Esophagus muscularis mucosa (tissue), 4 donors: ENCODE results near the gene WWOX.

Source experiments
- EP300 ChIP-seq: sonication (generic); formaldehyde crosslinking; IDR thresholded peaks from one replicate; pipeline ENCODE4 v1.6.1; 2017; ENCODE audit warnings: antibody characterized with exemption
- POLR2A ChIP-seq: fragments of 450-650 bp; IDR thresholded peaks from one replicate; pipeline ENCODE4 v1.6.1; 2017; ENCODE audit warnings: antibody characterized with exemption, moderate library complexity, mild to moderate bottlenecking, low read depth
- POLR2AphosphoS5 ChIP-seq, 2 donors: sonication (generic); formaldehyde crosslinking; IDR thresholded peaks; one replicate each; pipeline ENCODE4 v1.6.1; 2017; ENCODE audit warnings: antibody characterized with exemption in 2 of 2
- TF ChIP-seq, protein P1 (sequence below), 3 experiments: fragments of 200-600 bp in 2 of 3; fragments of 450-650 bp in 1 of 3; sonication (generic) in 2 of 3; IDR thresholded peaks; one replicate each; pipeline ENCODE4 v1.5.1; 2017 to 2019; ENCODE audit warnings: antibody characterized with exemption in 3 of 3, mild to moderate bottlenecking in 2 of 3, moderate library complexity in 1 of 3

DNA sequence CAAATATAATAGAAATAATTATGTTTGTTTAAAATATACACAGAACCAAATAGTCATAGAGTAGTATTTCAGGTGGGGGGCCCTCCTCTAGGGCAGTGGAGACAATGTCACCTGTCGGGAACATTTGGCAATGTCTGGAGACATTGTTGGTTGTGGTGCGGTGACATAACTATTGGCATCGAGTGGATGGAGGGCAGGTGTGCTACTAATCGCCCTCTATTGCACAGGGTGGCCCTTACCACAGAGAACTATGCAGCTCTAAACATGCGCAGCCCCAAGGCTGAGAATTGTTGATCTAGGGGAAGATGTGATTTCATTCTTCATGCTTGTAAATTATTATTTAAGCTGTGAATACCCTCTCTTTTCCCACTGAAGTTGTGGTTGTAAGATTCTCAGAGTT is 594.0 kb downstream of the WWOX start:
- TF ChIP-seq, protein P1, sequence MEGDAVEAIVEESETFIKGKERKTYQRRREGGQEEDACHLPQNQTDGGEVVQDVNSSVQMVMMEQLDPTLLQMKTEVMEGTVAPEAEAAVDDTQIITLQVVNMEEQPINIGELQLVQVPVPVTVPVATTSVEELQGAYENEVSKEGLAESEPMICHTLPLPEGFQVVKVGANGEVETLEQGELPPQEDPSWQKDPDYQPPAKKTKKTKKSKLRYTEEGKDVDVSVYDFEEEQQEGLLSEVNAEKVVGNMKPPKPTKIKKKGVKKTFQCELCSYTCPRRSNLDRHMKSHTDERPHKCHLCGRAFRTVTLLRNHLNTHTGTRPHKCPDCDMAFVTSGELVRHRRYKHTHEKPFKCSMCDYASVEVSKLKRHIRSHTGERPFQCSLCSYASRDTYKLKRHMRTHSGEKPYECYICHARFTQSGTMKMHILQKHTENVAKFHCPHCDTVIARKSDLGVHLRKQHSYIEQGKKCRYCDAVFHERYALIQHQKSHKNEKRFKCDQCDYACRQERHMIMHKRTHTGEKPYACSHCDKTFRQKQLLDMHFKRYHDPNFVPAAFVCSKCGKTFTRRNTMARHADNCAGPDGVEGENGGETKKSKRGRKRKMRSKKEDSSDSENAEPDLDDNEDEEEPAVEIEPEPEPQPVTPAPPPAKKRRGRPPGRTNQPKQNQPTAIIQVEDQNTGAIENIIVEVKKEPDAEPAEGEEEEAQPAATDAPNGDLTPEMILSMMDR (IDR thresholded peaks at IDR 0.05), result no peak
- TF ChIP-seq POLR2A (no peak), POLR2AphosphoS5 (IDR thresholded peaks at IDR 0.05) (no peak), EP300 (no peak)
